A172 (cell line): ENCODE results near the gene PDGFRB. TPM values are rescaled to one million over a fixed set of nuclear protein-coding genes. Genes with fewer than 3 reads are reported as not detected.
A peak's percentile ranks its signal among the peaks of the same experiment; 100 is the strongest.

Experiments
- DNase-seq: peaks from one replicate; pipeline ENCODE4 v3.0.0-alpha.2; 2015; ENCODE audit warnings: low spot score
- total RNA-seq: library from RNA; depleted of rRNA; stranded (reverse); fragments of >200 nt; shearing (Covaris generic); gene quantifications from 2 replicates; pipeline ENCODE4 v1.2.3, GENCODE V29; 2014

PDGFRB gene
- total RNA-seq, 1 experiment from 2014 or later, result 33.5 TPM

DNA sequence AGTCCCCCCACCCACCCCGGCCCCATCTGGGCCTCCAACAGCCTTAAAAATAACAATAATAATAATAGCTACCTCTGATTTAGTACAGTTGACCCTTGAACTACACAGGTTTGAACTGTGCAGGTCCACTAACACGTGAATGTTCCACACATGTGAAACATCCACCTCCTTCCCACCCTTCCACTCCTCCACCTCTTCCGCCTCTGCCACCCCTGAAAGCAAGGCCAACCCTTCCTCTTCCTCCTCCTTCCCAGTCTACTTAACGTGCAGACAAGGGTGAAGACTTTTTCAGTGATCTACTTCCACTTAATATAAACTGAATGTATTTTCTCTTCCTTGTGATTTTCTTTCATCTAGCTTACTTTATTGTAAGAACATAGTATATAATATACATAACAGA, 10.8 kb downstream of the PDGFRB start:
- no peak for DNase-seq

DNA sequence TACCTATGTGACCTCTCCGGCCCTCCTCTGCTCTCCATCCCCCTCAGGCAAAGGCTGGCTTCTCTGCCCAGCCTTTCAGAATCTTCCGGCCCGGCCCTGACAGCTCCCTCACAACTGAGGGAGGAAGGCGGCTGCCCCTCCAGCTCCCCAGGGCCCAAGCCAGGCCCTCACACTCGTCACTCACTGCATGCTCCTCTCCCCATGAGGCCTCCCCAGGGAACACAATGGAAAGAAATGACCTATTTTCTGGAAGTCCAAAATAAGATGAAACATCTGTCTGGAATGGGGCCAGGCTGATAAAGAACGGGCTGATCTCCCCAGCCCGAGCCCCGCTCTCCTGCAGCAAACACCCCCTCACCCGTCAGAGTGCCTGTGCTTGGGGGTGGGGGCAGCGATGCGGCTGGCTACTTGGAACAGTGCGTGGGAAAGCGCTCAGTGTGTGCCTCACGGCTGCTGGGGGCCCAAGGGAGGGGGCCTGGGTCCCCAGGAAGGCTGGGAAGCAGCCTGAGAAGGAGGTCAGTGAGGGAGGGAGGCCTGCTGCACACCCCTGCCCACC, 11.3 kb downstream of the PDGFRB start:
- peak; percentile 71 for DNase-seq

DNA sequence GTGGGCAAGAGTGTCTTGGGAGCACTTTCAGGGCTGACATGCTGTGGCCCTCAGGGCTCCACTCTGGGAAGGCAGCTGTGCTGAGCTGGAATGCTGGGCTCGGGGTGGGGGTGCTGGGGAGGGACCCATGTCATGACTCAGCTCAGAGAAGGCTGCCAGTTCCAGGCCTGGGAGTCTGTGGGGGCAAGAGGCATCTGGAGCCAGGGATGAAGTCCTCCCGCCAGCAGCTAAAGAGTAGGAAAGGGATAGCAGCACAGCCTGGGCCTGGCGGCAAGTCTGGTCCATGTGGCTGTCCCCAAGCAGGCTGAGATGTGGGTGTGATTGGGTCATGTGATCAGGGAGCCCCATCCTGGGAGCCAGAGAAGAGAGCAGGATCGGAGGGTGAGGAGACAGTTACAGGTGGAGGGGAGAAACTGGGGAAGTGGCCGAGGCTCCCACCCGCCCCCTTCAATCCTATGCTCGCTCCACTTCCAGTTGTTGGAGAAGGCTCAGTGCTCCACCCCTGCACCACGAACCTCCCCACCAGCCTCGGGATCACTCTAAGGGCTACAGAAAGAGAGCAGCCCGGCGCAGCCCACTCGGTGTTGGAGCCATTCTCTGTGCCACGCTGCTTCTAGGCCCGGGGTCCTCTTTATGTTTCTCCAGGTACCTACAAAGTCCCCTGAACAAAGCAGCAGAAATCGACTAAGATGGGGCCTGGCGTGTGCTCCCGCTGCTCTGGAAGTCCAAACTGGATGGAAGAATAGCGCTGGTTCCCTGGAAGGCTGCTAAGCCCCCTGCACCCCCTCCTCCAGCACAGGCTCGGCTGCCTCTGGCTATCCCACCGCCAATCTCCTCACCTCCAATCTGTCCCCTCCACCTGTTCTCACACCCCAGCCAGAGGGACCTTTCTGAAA, 12.0 kb downstream of the PDGFRB start:
- peak; percentile 95 for DNase-seq

DNA sequence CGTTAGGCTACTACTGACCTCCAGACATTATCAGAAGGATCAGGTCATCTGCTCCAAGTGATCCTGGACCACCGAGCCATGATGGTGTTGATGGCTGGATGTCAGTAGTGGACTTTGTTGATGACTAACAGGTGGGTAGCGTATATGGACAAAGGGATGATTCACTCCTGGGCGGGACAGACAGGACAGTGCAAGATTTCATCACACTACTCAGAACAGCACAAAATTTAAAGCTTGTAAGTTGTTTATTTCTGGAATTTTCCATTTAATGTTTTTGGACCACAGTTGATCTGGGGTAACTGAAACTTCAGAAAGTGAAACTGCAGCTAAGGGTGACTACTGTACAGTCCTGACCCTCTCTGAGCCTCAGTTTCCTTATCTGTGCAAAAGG, 12.7 kb downstream of the PDGFRB start:
- DNase-seq, result peak; percentile 96

DNA sequence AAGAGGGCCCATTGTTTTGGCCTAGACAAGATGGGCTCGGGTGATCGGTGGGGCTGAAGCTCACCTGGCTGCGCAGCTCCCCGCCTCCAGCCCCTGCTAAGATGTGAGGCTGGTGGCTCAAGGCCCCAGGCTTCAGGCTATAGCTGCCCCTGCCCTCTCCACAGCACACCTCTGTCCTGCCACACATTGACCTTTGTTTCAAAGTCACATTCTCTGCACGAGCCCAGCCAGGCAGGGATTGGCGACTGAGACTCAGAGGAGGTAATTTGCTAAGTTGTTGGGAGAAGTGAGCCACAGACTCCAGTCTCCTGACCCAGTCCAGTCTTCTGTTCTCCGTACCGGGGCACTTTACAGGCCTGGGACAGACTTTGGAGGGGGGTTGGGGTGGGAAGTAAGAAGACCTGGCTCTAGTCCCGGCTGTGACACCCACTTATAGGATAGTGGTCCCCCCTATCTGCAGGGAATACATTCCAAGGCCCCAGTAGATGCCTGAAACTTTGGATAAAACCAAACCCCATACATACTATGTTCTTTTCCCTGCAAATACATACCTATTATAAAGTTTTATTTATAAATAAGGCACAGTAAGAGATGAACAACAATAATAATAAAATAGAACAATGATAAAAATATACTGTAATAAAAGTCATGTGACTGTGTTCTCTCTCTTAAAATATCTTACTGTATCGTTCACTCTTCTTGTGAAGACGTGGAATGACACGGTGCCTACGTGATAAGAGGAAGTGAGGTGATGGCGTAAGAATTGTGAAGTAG, 13.3 kb downstream of the PDGFRB start:
- DNase-seq, result no peak

DNA sequence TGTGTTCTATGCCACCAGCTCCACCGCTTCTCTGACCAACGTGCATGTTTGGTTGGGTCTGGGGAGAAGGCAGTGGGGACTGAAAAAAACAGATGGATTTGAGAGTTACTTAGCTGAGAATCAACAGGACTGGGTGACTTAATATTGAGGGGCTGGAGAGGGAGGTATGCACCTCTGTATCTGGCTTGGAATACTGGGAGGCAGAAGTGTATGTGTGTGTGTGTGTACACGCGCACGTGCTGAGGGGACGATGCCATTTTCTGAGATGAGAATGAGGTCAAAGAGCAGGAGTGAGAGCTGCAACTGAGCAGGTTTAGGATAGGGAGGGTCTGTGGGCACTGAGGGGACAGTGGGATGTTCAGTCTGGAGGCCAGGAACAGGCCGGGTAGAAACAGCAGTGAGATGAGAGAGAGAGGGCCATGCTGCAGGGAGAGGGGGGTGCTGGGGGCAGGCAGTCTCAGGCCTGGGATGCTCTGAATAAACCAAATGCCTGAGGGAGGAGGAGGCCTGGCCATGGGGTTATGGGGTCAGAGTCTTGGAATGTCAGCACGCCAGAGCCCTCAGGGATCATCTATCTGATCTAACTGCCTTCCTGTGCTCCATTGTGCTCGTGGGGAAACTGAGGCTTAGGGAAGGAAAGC, 14.0 kb downstream of the PDGFRB start:
- peak; percentile 70 for DNase-seq

DNA sequence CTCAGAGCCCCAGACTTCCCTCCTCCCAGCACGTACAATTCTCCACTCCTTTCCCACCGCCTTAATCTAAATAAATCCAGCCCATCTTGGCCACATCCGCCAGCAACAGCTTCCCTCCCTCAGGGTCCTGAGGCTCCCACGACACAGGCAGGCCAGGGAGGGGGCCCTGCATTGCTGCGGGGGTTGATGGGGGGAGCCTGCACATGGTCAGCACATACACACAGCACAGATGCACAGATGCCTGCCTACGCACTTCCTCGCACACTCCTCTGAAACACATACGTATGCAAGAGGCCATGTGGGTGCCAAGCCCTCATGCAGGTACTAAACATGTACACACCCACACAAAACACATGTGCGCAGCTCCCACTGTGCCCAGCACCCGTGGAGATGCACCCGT, 14.8 kb downstream of the PDGFRB start:
- DNase-seq, result no peak

DNA sequence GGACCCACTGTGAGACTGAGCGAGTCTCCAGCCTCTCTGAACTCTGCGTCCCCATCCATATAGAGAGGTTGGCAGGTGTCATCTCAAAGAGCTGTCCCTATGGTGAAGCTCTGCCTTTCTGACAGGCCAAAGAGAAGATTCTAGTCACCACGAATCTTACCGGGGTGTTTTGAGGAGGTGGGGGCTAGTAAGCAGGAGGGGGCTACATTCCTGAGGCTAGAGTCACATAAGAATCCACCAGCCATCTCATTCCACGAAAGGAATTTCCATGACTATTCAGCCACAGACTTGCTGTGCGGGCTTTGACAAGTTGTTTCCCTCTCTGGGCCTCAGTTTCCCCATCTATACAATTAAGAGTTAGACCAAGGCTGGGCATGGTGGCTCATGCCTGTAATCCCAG, 16.3 kb downstream of the PDGFRB start:
- peak; percentile 85 for DNase-seq

DNA sequence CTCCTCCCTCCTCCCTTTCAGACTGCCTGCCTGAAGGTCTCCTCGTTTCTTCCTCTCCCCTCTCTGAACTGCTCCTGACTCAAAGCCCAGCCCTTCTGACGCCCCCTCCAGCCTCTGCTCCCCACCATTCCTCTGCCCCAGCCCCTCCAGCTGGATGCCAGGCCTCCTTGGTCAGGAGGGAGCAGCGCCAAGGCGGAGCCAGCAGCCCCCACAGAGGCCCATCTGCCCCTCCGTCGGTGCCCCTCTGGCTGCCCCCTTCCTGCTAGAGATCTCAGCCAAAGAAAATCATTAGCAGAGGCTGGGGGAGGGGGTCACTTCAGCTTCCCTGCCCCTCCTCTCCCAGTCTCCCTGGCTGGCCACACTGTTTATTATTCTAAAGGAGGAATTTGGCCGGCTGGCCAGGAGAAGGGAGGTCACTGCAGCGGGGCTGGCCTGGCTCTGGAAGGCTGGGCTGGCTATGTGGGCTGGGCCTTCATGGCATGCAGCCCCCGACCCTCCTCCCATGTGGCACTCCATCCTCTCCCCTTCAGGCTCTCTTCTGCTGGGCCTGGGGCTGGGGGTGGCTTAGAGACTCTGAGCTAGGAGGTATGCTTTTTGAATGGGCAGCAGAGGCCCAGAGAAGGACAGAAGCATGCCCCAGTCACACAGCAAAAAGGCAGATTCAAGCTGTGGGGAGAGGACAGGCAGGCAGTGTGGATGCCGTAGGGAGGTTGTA, 16.9 kb downstream of the PDGFRB start:
- DNase-seq, result peak; percentile 94

DNA sequence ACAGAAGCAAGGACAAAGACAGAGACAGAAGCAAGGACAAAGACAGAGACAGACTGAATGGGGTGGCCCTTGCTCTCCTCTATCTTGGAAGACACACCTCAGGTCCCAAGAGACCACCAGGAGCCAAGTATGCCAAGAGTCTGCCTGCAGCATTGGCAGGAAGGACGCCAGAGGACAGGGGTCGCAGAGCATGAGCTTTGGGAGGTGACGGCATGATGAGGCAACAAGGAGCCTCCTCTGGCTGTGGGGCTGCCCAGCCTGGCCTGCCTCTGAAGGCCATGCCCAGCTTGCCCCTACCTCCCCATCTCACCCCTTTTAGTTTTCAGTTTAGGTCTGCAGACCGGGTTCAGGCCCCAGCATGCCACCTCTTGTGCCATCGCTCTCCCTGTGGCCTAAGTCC, 17.6 kb downstream of the PDGFRB start:
- no peak for DNase-seq

DNA sequence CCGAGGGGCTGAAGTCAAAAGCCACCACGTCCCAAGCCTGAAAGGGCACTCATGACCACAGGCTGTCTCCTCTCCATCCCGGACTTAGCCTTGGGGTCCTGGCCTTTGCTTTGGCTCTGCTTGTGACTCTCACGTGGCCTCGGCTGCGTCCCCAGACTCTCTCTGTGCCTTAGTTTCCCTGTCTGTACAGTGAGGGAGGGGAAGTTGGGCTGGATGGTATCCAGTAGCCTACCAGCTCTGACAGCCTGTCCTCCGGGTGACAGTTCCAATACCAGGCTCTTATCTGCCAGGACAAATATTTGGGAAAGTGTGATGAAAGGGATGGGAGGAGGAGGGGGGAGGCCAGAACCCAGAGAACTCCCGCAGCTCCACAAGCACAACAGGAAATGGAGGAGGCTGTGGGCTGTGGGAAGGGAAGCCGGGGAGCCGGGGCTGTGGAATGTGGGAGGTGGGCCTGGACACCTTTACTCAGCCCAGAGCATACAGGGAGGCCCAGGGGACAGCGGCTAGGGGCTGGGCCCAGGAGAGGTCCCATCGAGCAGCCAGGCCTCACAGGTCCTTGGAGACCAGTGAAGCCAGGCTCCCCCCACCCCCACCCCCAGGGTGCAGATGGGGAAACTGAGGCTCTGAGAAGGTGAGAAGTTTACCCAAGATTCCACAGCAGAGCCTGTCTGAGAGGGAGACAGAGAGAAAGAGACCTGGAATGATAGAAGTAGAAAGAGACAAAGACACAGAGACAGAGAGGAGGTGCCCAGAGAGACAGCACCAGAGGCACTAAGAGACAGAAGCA, 18.3 kb downstream of the PDGFRB start:
- DNase-seq, result peak; percentile 71

DNA sequence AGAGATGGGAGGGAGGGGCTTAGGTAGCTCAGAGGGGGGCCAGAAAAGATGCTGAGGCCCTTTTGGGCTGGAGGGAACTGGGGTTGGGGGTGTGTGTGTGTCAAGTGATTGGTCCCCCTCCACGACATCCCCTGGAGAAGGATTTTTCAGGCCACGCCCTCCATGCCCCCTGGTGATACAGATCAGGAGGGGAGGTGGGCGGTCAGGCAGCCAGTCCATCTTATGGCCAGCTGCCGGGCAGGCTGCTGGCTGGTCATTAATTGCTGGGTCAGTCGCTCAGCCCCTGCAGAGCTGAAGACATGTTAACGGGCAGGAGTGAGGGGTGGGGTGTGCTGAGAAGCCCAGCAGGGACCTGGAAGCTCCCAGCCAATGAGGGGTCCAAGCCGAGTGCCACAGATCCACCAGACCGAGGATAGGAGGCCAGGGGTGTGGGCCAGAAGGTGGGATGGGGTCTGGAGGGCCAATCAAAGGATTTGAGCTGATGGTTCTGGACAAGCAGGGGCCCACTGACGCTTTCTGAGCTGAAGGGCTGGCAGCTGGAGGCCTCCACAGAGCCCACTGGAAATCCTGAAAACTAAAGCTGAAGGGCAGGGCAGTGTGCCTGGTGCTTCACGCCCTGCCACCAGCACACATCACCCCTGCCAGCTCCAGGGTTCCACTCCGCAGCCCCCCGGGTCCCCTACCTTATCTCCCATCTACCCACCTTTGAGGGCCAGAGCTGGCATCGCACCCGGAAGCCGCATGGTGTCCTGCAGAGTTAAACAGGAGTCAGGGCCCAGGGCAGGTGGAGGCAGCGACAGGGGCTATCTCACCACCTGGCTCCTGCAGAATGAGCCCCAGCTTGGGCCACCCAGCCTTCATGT, 19.1 kb downstream of the PDGFRB start:
- DNase-seq, result no peak

DNA sequence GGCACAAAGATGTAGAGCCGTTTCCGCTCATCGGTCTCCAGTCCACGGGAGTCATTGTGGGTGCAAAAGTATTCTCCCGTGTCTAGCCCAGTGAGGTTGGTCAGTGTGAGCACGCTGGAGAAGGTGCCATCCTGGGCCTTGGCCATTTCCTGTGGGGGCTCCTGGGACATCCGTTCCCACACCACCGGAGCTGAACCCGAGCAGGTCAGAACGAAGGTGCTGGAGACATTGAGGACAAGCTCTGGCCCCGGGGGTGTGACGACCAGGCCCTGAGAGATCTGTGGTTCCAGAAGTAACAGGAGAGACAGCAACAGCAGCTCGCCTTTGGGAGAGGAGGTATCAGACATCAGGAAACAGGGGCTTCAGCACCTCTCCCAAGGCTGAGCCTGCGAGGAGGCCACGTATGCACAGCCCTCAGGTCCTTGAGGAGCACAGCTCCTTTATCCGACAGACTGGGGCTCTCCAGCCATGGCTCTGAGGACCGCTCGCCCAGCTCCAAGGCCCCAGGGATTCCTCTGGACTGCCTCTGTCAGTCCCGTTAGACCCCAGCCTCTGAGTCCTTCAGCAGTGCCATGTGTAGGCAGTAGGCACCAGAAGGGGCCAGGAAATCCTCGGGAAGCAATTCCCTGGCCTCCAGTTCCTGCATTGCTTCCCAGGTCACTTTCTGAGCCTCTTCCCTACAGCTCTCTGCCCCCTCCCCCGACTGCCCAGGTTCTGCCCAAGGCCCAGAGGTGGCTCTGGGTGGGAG, 19.9 kb downstream of the PDGFRB start:
- DNase-seq, result no peak

DNA sequence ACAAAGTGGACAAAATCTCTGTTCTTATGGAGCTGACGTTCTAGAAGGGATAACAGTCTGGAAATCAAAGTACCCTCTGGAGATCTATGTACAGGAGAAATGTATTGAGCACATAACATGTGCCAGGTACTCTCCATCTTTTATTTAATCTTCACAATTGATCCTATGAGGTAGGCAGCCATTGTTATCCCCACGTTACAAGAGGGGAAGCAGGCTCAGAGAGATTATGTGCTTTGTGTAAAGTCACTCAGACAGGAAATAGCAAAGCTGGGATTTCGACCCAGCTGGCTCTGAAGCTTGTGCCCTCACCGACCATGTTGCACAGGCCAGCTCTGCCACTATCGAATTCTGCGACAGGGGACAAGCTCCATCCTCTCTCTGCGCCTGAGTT, 21.5 kb downstream of the PDGFRB start:
- DNase-seq, result no peak

DNA sequence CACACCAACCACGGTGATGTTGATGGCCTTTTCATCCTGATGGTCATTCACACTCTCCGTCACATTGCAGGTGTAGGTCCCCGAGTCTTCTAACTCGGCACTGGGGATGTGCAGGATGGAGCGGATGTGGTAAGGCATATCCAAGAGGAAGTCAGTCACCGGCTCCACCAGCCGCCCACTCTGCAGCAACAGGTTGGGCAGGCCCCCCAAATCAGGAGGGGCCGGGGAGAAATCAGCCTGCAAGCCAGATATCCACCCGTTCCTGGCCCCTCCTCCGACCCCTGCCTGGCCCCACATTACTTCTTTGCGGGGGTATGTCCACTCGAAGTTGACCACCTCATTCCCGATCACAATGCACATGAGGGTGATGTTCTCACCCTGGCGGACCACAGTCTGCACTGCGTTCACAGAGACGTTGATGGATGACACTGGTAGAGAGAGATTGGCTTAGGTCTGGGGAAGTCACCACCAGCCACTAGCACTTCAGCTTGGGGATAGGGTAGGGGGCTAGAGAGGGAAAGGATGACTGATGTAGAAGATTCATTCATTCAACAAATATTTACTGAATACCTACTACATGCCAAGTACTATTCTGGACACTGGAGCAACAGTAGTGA, 22.0 kb downstream of the PDGFRB start:
- DNase-seq, result no peak

DNA sequence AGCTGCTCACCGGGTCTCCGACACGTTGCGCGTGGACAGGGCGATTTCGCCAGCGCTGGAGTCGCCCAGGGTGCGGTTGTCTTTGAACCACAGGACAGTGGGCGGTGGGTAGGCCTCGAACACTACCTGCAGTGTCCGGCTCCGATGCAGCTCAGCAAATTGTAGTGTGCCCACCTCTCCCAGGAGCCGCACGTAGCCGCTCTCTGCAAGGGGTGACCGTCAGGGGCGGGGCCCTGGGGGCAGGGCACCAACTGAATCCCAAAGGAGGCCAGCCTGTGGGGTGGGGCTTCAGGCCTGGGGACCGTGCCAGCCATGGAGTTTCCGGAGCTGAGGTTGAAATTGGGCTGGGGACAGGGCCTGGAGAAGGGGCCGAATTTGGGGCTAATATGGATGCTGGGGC, 22.9 kb downstream of the PDGFRB start:
- no peak for DNase-seq

DNA sequence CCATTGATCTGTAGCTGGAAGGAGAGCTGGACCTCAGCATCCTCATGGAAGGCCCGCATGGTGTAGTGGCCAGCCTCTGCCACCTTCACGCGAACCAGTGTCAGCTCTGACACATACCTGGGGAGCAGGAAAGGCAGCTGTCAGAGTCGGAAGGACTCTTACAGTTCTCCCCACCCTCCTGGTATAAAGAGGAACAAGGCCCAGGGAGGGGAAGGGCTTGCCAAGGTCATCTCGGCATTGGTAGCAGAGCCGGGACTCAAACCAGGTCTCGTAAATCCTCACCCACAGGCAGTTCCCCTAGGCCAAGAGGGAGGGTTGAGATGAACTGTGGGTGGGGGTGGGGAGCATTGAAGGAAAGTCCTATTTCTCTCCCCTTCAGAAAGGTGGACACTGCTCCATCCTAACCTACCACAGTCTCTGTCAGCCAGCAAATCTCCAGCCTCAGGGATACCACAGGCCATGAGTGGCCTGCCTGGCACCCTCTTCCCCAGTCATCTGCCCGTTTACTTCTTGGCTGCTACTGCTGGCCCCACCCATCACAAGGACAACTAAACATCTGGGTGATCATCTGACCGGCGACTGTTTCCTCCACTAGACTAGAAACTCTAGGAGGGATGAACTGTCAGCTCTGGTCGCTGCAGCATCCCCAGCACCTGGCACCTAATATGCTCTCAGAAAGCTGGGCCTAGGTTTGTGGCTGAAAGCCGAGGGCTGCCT, 23.5 kb downstream of the PDGFRB start:
- peak; percentile 38 for DNase-seq

DNA sequence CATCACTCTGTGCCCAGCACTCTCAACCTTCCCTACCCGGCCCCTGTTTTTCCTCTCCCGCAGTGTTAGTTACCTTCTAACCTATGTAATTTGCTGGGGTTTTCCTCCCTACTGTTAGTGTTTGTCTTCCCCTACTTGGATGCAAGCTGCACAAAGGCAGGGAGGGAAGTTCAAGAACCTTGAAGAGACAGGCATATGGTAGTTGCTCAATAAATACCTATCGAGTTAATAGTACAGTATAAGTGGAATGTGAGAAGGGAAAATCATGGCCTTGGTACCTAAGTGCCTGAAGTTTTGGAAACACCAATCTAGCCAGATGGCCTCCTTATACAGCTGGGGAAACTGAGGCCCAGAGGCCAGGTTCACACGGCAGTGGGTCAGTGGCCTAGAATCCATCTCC, 24.2 kb downstream of the PDGFRB start:
- no peak for DNase-seq
